GM18498 (cell line): ENCODE data around the gene SYT13.
"Not testable (repeated sequence)": the region's sequence is repeated elsewhere in the genome, so short reads cannot be mapped to it uniquely, and the experiment has no call there.

Experiments
- ATAC-seq: cut with Tn5 transposase; IDR thresholded peaks from one replicate; pipeline ENCODE4 v1.9.1; 2021; ENCODE audit warnings: mild to moderate bottlenecking, moderate library complexity; ENCODE audit not compliant: unreplicated experiment

The SYT13 gene

DNA sequence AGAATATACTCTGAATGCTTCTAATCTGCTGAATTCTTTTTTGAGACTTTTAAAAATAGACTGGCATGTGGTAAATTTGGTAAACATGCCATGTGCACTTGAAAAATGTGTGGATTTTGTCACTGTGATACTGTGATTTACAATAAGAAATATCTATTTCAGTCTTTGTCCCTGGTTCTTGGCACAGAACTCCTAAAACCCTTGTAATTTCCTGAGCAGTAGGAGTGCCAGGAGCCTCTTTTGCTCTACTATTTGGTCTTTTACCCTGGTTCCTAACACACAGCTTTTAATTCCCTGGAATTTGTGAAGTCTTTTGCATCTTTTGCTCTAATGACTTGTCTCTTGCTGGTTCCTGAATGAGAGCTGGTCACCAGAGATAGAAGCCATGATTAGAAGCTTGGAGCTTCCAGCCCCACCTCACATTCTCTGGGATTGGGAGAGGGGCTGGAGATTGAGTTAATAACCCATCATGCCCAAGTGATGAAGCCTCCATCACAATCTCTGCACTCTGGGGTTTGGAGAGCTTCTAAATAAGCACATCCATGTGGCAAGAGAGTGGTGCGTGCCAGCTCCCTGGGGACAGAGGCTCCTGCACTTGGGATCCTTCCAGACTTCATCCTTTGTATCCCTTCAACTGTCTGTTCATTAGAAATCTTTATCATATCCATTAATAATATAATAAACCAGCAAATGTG lies 27.2 kb upstream of the SYT13 start:
- no peak for ATAC-seq

DNA sequence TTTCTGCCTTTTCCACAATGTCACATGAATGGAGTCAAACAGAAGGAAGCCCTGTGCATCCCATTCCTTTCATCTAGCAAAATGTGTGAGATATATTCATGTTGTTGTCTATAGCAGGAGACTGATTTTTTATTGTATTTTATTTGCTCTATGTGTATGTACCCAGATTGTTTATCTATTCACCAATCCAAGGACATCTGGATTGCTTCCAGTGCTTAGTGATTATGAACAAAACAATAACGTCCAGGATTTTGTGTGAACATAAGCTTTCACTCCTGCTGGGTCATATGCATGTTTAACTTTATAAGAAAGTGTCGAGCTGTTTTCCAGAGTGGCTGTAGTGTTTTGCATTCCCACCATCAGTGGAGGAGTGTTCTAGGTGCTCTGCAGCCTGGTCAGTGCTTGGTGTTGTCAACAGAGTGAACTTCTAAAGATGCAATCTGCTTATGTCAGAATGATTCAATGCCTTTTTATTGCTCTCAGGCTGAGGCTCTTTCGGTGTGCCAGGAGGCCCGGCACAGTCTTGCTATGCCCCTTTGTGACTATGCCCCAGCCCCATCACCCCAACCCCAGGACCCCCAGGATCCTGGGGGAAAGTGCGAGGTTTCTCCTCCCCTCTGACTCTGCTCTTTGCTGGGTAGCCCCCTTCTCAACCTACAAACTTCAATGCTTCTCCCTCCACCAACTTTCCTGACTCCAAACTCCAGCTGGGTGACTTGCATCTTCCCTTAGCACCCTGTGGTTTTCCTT lies 19.9 kb upstream of the SYT13 start:
- ATAC-seq: no peak

GRCh38 chr11:45304992-45305335 lies 18.8 kb upstream of the SYT13 start:
- no peak for ATAC-seq

DNA sequence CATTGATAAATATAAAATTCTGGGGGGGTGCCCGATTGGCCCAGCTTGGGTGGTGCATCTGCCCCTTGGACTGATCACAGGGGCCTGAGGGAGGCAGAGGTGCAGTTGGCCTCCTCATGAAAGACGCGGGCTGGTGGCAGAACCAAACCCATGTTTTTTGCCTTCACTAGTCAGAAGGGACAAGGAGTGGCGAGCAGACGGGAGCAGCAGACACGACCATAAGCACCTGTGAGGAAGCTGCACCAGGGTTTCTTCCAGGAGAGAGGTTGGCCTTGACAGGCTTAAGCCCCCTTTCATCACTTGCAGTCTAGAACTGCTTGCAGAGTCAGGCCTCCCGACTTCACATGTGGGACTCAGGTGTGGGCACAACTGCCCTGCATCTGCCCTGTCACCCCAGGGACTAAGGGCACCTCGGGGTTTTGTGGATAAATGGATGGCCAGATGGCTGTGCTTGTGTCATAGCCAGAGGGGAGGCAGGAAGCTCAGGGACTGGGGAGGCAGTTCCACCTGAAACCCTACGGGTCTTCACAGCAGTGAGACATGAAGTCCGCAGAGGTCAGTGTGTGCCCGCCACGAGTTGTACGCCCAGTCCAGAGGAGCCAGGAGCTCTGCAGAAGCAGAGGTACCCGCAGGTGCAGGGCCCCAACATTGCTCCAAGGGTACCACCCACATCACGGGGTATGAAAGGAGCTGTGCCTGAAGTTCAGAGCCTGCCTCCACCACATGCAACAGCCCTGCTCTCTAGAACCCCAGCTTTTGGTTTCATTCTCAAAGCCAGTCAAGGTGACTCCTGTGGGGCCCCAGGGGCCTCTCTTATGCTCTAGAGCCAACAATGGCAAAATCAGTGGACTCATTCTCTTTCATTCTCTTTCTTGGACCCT lies 18.2 kb upstream of the SYT13 start:
- ATAC-seq: no peak

DNA sequence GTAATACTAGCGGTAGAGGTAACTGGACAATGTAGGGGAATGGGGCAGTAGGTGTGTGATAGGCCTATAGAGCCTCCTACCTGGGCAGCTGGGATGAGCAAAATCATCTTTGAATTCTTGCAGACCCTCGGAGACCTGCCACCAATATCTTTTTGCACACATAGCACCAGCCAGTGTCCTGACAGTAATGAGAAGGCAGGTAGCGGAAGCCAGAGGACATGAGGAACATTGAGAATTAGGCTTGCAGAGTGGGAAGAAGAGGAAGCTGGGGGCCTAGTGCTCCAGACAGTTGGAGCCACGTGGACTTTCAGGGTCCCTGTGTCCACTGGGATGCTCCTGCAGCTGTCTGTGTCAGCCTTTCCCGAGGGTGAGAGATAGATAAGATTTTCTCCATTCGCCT lies 17.2 kb upstream of the SYT13 start:
- ATAC-seq: no peak

- no peak for ATAC-seq
Measured at GRCh38 chr11:45301537-45302246, 15.6 kb upstream of the SYT13 start.

DNA sequence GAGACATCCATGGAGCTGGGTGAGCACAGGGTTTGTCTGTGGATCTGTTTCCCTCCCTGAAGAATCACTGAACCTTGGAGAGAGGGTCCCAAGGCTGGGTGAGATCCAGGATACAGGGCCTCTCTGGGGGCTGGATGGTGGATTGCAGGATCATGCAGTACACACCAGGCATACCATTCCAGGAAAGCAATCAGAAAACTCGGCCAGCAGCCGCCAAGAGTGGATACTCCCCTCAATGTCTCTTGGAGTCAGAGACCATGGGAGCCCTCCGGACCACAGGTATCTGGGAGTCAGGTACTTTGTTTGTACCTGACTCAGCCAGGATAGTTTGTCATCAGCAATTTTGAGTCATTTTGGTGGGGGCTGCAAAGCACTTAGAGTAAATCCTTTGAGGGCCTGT lies 14.6 kb upstream of the SYT13 start:
- no peak for ATAC-seq

- ATAC-seq: no peak
Measured at GRCh38 chr11:45298718-45299117, 12.6 kb upstream of the SYT13 start.

- no peak for ATAC-seq
Measured at GRCh38 chr11:45296075-45296474, 9.9 kb upstream of the SYT13 start.

- ATAC-seq: no peak
Measured at GRCh38 chr11:45294499-45294898, 8.4 kb upstream of the SYT13 start.

GRCh38 chr11:45293566-45294192 lies 7.5 kb upstream of the SYT13 start:
- not testable (repeated sequence) for ATAC-seq

DNA sequence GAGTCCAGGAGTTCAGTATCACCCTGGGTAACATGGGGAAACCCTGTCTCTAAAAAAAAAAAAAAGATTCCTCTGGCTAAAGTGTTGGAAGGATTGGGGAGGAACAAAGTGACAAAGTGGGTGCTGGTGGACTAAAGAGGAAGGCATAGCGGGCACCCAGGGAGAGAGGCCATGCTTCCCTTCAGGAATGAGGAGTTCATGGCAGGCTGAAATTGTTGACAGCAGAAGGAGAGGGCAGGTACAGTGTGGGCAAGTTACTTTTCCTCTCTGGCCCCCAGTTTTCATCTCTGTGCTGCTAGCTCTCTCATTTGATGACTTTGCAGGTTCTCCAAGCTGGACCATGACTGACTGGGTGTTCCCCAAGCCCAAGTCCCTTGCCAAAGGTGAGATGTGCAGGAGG lies 4.4 kb upstream of the SYT13 start:
- no peak for ATAC-seq

GRCh38 chr11:45289369-45289768 lies 3.2 kb upstream of the SYT13 start:
- no peak for ATAC-seq

- no peak for ATAC-seq
Measured at GRCh38 chr11:45288339-45288738, 2.2 kb upstream of the SYT13 start.

- no peak for ATAC-seq
Measured at GRCh38 chr11:45287316-45287903, 1.3 kb upstream of the SYT13 start.

DNA sequence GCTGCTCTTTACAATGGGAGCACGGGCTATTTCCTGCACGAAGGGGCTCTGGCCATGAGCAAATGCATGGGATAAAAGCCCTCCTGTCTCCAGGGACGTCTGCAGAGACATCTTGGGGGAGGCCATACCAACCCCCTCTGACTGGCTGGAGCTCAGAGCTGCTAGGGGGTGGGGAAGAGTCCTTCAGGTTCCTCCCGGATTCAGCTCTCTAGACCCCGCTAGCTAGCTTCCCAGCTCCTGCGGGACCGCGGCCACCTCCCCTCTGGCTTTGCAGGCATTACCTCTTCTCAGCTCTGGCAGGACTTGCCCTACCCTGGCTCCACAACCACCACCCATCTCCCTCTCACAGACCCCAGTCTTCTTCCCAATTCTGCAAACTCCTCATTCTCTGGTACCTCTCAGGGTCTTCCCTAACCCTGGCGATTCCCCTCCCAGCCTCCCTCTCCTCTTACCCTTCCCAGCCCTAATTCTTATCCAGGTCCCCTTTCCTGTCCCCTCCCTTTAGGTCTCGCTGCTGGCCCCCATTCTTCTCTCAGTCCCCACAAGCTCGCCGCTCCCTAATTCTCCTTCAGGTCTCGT lies 802 bp downstream of the SYT13 start:
- ATAC-seq: no peak

DNA sequence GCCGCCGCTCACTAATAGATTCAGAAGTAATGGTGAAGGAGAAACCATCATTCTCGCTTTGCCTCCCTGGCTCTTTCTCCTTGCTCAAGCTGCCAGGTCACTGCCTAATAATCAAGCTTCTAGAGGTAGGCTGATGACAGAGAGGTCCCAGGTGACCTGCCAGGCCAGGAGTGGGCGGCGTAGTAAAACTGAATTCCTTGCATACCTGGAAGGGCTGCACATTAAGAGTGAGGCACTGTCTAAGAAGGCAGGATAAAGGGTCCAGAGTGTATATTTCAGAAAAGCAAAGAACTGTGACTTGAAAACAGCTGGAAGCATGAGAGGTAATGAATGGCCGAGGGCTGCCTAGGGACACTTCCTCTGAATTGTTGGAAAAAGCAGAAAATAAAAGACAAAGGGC lies 4.1 kb downstream of the SYT13 start:
- ATAC-seq: no peak

DNA sequence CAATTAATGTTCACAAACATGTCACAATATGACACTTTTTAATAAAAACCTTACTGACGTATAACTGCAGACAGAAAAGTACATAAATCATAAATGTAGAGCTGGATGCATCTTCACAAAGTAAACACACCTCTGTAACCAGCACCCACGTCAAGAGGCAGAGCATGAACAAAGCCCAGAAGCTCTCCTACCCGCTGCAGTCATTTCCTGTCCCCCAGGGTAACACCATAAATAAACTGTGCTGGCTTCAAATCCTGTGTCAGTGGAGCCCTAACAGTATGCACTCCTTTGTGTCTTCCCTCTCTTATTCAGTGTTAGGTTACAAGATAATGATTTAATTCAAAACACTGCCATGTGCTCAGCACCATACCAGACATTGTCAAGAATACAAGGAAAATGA lies 5.7 kb downstream of the SYT13 start:
- no peak for ATAC-seq

DNA sequence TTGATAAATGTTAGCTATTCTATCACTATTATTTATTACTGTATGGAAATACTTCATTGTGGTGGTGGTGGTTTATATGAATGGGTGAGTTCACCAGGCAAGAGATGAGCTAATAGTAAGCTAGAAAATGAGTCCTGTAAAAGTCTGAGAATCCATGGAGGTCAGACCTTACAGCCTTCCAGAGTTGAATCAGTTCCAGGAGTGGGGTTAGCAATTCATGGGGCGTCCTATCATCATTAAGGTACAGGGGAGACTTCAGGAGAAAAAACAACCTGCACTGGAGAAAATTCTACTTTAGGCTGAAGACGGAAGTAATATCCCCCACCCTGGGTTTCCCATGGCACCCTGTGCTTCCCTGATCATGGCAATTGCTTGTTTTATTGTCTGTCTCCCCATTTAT lies 6.5 kb downstream of the SYT13 start:
- ATAC-seq: no peak

DNA sequence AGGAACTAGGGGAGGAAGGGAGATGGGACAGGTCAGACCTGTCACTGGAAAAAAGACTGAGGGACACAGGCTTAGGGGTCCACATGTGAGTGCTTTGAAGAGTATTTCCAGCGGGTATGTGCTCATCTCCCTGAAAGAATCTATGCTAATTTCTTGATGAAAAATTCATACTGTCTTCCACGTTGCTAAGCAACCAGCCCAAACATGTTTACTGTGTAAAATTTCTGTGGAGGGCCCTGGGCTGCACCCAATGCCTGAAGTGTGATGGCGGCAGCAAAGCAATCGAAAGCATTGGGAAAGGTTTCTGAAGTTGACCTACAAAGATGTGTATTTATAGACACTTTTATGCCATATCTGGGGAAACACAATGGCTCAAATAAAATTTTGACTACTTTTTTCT lies 7.4 kb downstream of the SYT13 start:
- no peak for ATAC-seq
